ENCODE data around the gene SLC17A2. TPM values are rescaled to one million over a fixed set of nuclear protein-coding genes. Genes with fewer than 3 reads are reported as not detected.

Gene SLC17A2
- total RNA-seq, 4 donors from 2014 or later, result not detected

DNA sequence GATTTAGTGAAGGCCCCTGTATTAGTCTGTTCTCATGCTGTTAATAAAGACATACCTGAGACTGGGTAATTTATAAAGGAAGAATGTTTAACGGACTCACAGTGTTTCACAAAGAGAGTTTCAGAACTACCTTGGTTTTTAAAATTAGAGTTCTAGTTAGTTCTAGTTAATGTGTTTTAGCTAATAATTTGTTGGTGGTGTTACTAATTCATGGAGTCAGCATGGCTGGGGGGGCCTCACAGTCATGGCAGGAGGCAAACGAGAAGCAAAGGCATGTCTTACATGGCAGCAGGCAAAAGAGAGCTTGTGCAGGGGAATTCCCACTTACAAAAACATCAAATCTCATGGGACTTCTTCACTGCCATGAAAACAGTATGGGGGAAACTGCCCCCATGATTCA, 44.4 kb downstream of the SLC17A2 start:
- Histone ChIP-seq H3K4me1 (no peaks in the 10 kb centered on the region), H3K36me3 (no peaks in the 10 kb centered on the region), H3K9me3 (no peaks in the 10 kb centered on the region), H3K27me3 (no peaks in the 10 kb centered on the region), H3K4me3 (no peak overlapping the region), H3K27ac (no peak overlapping the region)
- TF ChIP-seq CTCF (IDR thresholded peaks at IDR 0.05) (no peak), POLR2A (IDR thresholded peaks at IDR 0.05) (no peak)
- DNase-seq, result no peak

DNA sequence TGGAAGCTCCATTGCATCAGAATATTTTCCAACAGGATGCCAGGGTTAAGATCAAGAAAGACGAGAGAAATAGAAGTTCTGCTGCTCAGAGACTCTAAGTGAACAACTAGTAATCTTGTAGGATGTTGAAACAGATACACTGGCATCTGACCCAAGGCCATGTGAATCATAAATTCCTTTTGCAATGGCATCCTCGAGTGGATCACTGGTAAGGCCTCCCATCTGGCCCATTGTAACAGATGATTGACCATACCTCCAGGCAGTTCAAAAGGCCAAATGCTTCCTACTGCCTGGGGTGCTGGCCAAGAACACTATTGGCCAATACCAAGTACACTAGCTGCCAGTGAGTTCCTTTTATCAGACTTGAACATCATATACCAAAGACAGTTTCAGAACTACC, 46.5 kb downstream of the SLC17A2 start:
- Histone ChIP-seq H3K27ac (no peak overlapping the region), H3K4me1 (no peaks in the 10 kb centered on the region), H3K4me3 (no peak overlapping the region), H3K27me3 (no peaks in the 10 kb centered on the region), H3K36me3 (no peaks in the 10 kb centered on the region), H3K9me3 (no peaks in the 10 kb centered on the region)
- no peak for DNase-seq
- no peak for TF ChIP-seq POLR2A (IDR thresholded peaks at IDR 0.05)
- TF ChIP-seq CTCF (IDR thresholded peaks at IDR 0.05), result no peak

- Histone ChIP-seq H3K4me3 (no peak overlapping the region), H3K27me3 (no peaks in the 10 kb centered on the region), H3K27ac (no peak overlapping the region), H3K9me3 (no peaks in the 10 kb centered on the region), H3K36me3 (no peaks in the 10 kb centered on the region), H3K4me1 (no peaks in the 10 kb centered on the region)
- TF ChIP-seq POLR2A (IDR thresholded peaks at IDR 0.05), result no peak
- no peak for TF ChIP-seq CTCF (IDR thresholded peaks at IDR 0.05)
- no peak for DNase-seq
These were observed 47.0 kb downstream of the SLC17A2 start for GRCh38 chr6:25883536-25883935.

- Histone ChIP-seq H3K36me3 (no peaks in the 10 kb centered on the region), H3K27me3 (no peaks in the 10 kb centered on the region), H3K4me3 (peak overlapping the region in 3 of 4 donors; percentile 19 to 34 (median 20)), H3K9me3 (no peaks in the 10 kb centered on the region), H3K27ac (no peak overlapping the region), H3K4me1 (no peaks in the 10 kb centered on the region)
- DNase-seq, result peak; percentile 26 to 51 (median 51)
- TF ChIP-seq POLR2A (IDR thresholded peaks at IDR 0.05), result no peak
- peak in 1 of 6 experiments; percentile 11 for TF ChIP-seq CTCF (IDR thresholded peaks at IDR 0.05)
These were observed 48.4 kb downstream of the SLC17A2 start for GRCh38 chr6:25882051-25882496.

- Histone ChIP-seq H3K4me3 (no peak overlapping the region), H3K36me3 (no peaks in the 10 kb centered on the region), H3K9me3 (no peaks in the 10 kb centered on the region), H3K4me1 (no peaks in the 10 kb centered on the region), H3K27me3 (no peaks in the 10 kb centered on the region), H3K27ac (no peak overlapping the region)
- TF ChIP-seq POLR2A (IDR thresholded peaks at IDR 0.05), result no peak
- TF ChIP-seq CTCF (IDR thresholded peaks at IDR 0.05), result no peak
- DNase-seq, result no peak
These were observed 49.9 kb downstream of the SLC17A2 start for GRCh38 chr6:25880601-25881000.

DNA sequence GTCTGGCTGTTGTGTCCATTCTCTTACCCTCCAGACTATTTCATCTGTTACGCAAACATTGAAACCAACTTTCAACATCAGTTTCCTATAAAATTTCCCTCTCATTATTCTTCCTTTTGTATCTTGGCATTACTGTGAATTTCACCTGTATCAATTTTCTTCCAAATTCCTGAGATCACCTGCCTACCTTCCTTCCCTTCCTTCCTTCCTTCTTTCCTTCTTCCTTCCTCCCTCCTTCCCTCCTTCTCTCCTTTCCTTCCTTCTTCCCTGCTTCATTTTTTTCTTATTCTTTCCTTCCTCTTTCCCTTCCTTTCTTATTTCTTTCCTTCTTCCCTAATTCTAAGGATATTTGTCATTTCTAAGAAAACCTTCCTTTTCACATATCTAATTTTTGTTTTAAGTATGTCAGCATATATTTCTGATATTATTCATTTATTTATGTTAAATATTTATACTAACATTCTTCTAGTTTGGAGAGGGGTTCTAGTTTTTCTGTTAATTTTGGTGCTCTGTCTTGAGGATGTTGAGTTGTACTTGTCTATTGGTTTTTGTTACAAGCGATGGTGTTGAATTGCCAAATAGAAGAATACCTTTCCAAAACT, 51.7 kb downstream of the SLC17A2 start:
- no peak for TF ChIP-seq POLR2A (IDR thresholded peaks at IDR 0.05)
- TF ChIP-seq CTCF (IDR thresholded peaks at IDR 0.05), result no peak

More for the DNA sequence above, 51.7 kb downstream of the SLC17A2 start:
- H3K4me1 ChIP-seq, result no peaks in the 10 kb centered on the region
- no peaks in the 10 kb centered on the region for H3K27me3 ChIP-seq
- no peak for DNase-seq
- no peak overlapping the region for H3K27ac ChIP-seq
- H3K36me3 ChIP-seq, result no peaks in the 10 kb centered on the region
- no peaks in the 10 kb centered on the region for H3K9me3 ChIP-seq
- H3K4me3 ChIP-seq, result no peak overlapping the region

Measured in Peyer's patch (tissue), 4 donors.